Measurements from ENCODE around the gene EIF4A3.
A peak's percentile ranks its signal among the peaks of the same experiment; 100 is the strongest.

EIF4A3 gene

GRCh38 chr17:80147035-80147822, at the start of gene EIF4A3:
Gene EIF4A3 (minus strand): TSS chr17:80147128. CDS start chr17:80146961, 167 bp downstream.
- DNase-seq (peak; percentile 97), ATAC-seq (replicated peaks) (peak; percentile 91 to 95)
- H3K4me1 Mint-ChIP-seq: peaks cover 24 to 43% of the 10 kb centered on the region in 2 donors
- H3K9me3 Mint-ChIP-seq: no peaks in the 10 kb centered on the region
- H3K27me3 Mint-ChIP-seq: no peaks in the 10 kb centered on the region
- peak within 1 kb of the TSS; percentile 89 to 97 for H3K4me3 Mint-ChIP-seq
- peak within 1 kb of the TSS; percentile 98 for H3K27ac Mint-ChIP-seq
- peaks cover 14 to 18% of the 10 kb centered on the region in 2 donors for H3K36me3 Mint-ChIP-seq

- ATAC-seq (replicated peaks) (no peak), DNase-seq (no peak)
- Mint-ChIP-seq H3K4me3 (no peak overlapping the region), H3K27me3 (peaks cover 19 to 22% of the 10 kb centered on the region in 2 donors), H3K9me3 (peaks cover 0 to 1% of the 10 kb centered on the region in 2 donors), H3K27ac (no peak overlapping the region), H3K36me3 (no peaks in the 10 kb centered on the region), H3K4me1 (peaks cover 0 to 1% of the 10 kb centered on the region in 2 donors)
These were observed 49.7 kb upstream of the EIF4A3 start for GRCh38 chr17:80196652-80197051.

GRCh38 chr17:80195671-80196529, 49.0 kb upstream of the EIF4A3 start:
- no peaks in the 10 kb centered on the region for H3K36me3 Mint-ChIP-seq
- peaks cover 0 to 1% of the 10 kb centered on the region in 2 donors for H3K4me1 Mint-ChIP-seq
- H3K27ac Mint-ChIP-seq: no peak overlapping the region
- H3K4me3 Mint-ChIP-seq: peak overlapping the region in 1 of 2 donors; percentile 14
- ATAC-seq (replicated peaks) (peak; percentile 41 to 50), DNase-seq (peak; percentile 14)
- peaks cover 22 to 24% of the 10 kb centered on the region in 2 donors for H3K27me3 Mint-ChIP-seq
- H3K9me3 Mint-ChIP-seq: peaks cover 0 to 1% of the 10 kb centered on the region in 2 donors

- peaks cover 0 to 1% of the 10 kb centered on the region in 2 donors for H3K9me3 Mint-ChIP-seq
- ATAC-seq (replicated peaks) (no peak), DNase-seq (no peak)
- no peak overlapping the region for H3K27ac Mint-ChIP-seq
- H3K27me3 Mint-ChIP-seq: peaks cover 22 to 28% of the 10 kb centered on the region in 2 donors
- no peaks in the 10 kb centered on the region for H3K36me3 Mint-ChIP-seq
- no peak overlapping the region for H3K4me3 Mint-ChIP-seq
- peaks cover 0 to 1% of the 10 kb centered on the region in 2 donors for H3K4me1 Mint-ChIP-seq
These were observed 48.2 kb upstream of the EIF4A3 start for GRCh38 chr17:80195141-80195540.

GRCh38 chr17:80191865-80192661, 45.1 kb upstream of the EIF4A3 start:
- Mint-ChIP-seq H3K27ac (no peak overlapping the region), H3K4me1 (peaks cover 0 to 1% of the 10 kb centered on the region in 2 donors), H3K27me3 (peaks cover 22 to 28% of the 10 kb centered on the region in 2 donors), H3K9me3 (peaks cover 0 to 1% of the 10 kb centered on the region in 2 donors), H3K4me3 (no peak overlapping the region), H3K36me3 (no peaks in the 10 kb centered on the region)
- no peak for DNase-seq
- no peak for ATAC-seq (replicated peaks)

- H3K27ac Mint-ChIP-seq: no peak overlapping the region
- ATAC-seq (replicated peaks) (no peak), DNase-seq (no peak)
- peaks cover 20 to 28% of the 10 kb centered on the region in 2 donors for H3K27me3 Mint-ChIP-seq
- peaks cover 0 to 1% of the 10 kb centered on the region in 2 donors for H3K4me1 Mint-ChIP-seq
- H3K9me3 Mint-ChIP-seq: peaks cover 0 to 1% of the 10 kb centered on the region in 2 donors
- H3K4me3 Mint-ChIP-seq: no peak overlapping the region
- no peaks in the 10 kb centered on the region for H3K36me3 Mint-ChIP-seq
These were observed 44.3 kb upstream of the EIF4A3 start for GRCh38 chr17:80191192-80191591.

GRCh38 chr17:80190716-80191115, 43.8 kb upstream of the EIF4A3 start:
- no peak overlapping the region for H3K27ac Mint-ChIP-seq
- DNase-seq: no peak
- peaks cover 16 to 25% of the 10 kb centered on the region in 2 donors for H3K27me3 Mint-ChIP-seq
- ATAC-seq (replicated peaks): no peak
- H3K4me3 Mint-ChIP-seq: no peak overlapping the region
- H3K4me1 Mint-ChIP-seq: no peaks in the 10 kb centered on the region
- no peaks in the 10 kb centered on the region for H3K36me3 Mint-ChIP-seq
- H3K9me3 Mint-ChIP-seq: no peaks in the 10 kb centered on the region

- H3K4me1 Mint-ChIP-seq: no peaks in the 10 kb centered on the region
- H3K4me3 Mint-ChIP-seq: no peak overlapping the region
- H3K27me3 Mint-ChIP-seq: peaks cover 16 to 25% of the 10 kb centered on the region in 2 donors
- H3K27ac Mint-ChIP-seq: no peak overlapping the region
- DNase-seq (no peak), ATAC-seq (replicated peaks) (no peak)
- no peaks in the 10 kb centered on the region for H3K36me3 Mint-ChIP-seq
- H3K9me3 Mint-ChIP-seq: no peaks in the 10 kb centered on the region
These were observed 42.7 kb upstream of the EIF4A3 start for GRCh38 chr17:80189611-80190010.

- H3K4me1 Mint-ChIP-seq: no peaks in the 10 kb centered on the region
- peaks cover 7 to 15% of the 10 kb centered on the region in 2 donors for H3K27me3 Mint-ChIP-seq
- no peak overlapping the region for H3K4me3 Mint-ChIP-seq
- DNase-seq: no peak
- ATAC-seq (replicated peaks): no peak
- H3K9me3 Mint-ChIP-seq: no peaks in the 10 kb centered on the region
- H3K27ac Mint-ChIP-seq: no peak overlapping the region
- no peaks in the 10 kb centered on the region for H3K36me3 Mint-ChIP-seq
These were observed 40.6 kb upstream of the EIF4A3 start for GRCh38 chr17:80187515-80187941.

- ATAC-seq (replicated peaks) (no peak), DNase-seq (no peak)
- no peaks in the 10 kb centered on the region for H3K9me3 Mint-ChIP-seq
- no peaks in the 10 kb centered on the region for H3K36me3 Mint-ChIP-seq
- H3K4me1 Mint-ChIP-seq: no peaks in the 10 kb centered on the region
- peaks cover 5 to 14% of the 10 kb centered on the region in 2 donors for H3K27me3 Mint-ChIP-seq
- no peak overlapping the region for H3K4me3 Mint-ChIP-seq
- no peak overlapping the region for H3K27ac Mint-ChIP-seq
These were observed 40.2 kb upstream of the EIF4A3 start for GRCh38 chr17:80187090-80187489.

- ATAC-seq (replicated peaks): no peak
- Mint-ChIP-seq H3K4me3 (no peak overlapping the region), H3K27ac (no peak overlapping the region), H3K36me3 (no peaks in the 10 kb centered on the region), H3K4me1 (no peaks in the 10 kb centered on the region), H3K9me3 (no peaks in the 10 kb centered on the region), H3K27me3 (peaks cover 0 to 5% of the 10 kb centered on the region in 2 donors)
- no peak for DNase-seq
These were observed 39.0 kb upstream of the EIF4A3 start for GRCh38 chr17:80185968-80186367.

GRCh38 chr17:80184423-80184714, 37.4 kb upstream of the EIF4A3 start:
- H3K4me3 Mint-ChIP-seq: no peak overlapping the region
- no peaks in the 10 kb centered on the region for H3K9me3 Mint-ChIP-seq
- no peak for ATAC-seq (replicated peaks)
- H3K27me3 Mint-ChIP-seq: no peaks in the 10 kb centered on the region
- DNase-seq: no peak
- no peak overlapping the region for H3K27ac Mint-ChIP-seq
- H3K36me3 Mint-ChIP-seq: no peaks in the 10 kb centered on the region
- H3K4me1 Mint-ChIP-seq: no peaks in the 10 kb centered on the region

GRCh38 chr17:80183581-80184422, 36.9 kb upstream of the EIF4A3 start:
- DNase-seq (no peak), ATAC-seq (replicated peaks) (no peak)
- H3K27me3 Mint-ChIP-seq: no peaks in the 10 kb centered on the region
- H3K36me3 Mint-ChIP-seq: no peaks in the 10 kb centered on the region
- no peaks in the 10 kb centered on the region for H3K4me1 Mint-ChIP-seq
- H3K27ac Mint-ChIP-seq: no peak overlapping the region
- H3K4me3 Mint-ChIP-seq: no peak overlapping the region
- H3K9me3 Mint-ChIP-seq: no peaks in the 10 kb centered on the region

Data from stimulated activated naive B cell treated with anti-CD40 and anti-IgM and Interleukin-4, amounts not matched to agents 10 μg/mL and 1 μg/mL and 100 μg/mL, for 72 hours (primary cell).